ELF-1 (cell line): ENCODE data around the gene NAPEPLD.
"Not testable (repeated sequence)": the region's sequence is repeated elsewhere in the genome, so short reads cannot be mapped to it uniquely, and the experiment has no call there.

ENCODE experiments used
- DNase-seq: peaks from one replicate; pipeline ENCODE4 v3.0.0-alpha.2; 2016; ENCODE audit warnings: low read depth, low spot score

The NAPEPLD gene

DNA sequence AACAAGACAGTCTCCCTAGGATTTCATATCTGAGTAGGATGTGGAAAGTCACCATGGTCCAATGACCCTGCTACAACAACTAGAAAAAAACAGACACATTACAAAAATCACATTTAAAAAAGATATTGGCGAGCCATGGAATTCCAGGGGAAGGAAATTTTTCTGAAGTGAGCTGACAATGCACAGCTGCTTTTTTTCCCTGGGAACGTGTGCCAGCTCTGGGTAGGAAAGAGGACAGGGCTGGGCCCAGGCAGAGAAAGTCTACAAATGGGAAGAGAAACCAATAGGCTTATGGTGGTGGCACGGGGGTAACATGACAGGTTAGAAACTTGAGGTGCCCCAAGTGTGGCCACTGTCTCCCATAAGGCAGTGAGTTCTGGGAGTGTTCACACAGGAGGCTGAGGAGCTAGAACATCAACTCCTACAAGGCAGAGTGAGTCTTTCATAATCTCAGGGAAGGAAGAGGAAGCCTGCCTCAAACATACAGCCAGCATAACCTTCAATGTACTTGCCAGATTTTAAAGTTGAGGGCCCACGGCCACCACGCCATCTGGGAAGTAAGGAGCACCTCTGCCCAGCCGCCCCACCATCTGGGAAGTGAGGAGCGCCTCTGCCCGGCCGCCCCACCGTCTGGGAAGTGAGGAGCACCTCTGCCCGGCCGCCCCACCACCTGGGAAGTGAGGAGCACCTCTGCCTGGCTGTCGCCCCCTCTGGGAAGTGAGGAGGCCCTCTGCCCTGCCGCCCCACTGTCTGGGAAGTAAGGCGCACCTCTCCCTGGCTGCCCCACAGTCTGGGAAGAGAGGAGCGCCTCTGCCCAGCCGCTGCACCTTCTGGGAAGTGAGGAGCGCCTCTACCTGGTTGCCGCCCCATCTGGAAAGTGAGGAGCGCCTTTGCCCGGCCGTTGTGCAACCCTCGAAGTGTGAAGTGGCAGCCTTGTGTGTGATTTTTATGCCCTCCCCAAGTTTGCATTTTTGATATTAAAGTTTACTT lies 80.2 kb downstream of the NAPEPLD start:
- DNase-seq, result no peak

DNA sequence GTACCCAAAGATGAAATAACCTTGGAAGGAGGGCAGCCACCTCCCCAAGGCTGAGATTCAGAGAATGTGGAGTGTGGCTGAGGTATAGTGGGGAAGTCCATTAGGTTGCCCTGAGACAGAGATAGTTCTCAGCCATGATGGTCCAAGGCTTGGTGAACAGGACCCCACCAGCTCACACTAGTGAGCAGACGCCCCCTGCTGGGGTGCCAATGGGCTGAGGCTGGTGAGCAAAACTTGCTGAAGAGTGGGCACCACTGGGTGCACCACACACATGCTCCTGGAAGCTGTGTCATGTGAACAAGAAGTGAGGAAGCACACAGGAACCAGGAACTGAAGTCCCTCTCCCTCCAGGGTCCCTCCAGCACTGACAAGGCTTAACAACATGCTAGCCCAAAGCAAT lies 83.2 kb downstream of the NAPEPLD start:
- DNase-seq, result peak; percentile 47

DNA sequence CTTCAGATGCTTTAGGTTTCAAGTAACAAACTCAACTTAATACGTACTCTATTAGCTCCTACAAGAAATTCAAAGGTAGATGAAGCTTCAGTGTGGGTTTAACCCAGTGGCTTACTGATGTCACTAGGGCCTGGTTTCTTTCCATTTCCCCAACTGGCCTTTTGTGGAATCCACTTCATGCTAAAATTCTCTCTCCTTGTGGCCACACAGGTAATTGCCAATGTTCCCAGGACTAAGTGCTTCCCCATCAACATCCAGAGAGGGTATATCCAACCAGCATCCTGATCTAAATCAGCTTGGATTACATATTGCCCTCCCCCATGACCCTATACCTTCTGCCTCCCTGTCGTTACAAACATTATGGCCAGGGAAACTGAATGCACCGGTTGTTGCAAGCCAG lies 85.0 kb downstream of the NAPEPLD start:
- DNase-seq, result no peak

DNA sequence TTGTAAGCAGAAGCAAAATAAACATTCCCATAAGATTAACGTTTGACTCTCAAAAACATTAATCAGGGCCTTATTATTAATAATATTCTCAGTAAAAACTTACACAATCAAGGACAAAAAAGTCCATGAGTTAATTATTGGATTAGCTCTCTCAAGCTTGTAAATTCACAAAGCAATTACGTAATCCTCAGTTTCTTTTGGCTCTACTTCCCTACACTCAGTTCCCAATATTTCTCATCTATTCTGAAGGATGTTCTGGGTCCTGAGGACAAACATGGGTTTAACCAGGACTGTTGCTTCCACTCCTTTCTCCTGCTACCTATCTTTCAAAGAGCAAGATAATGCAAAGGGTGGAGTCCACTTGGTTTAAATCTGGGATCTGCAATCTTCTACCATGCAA lies 89.4 kb downstream of the NAPEPLD start:
- no peak for DNase-seq

DNA sequence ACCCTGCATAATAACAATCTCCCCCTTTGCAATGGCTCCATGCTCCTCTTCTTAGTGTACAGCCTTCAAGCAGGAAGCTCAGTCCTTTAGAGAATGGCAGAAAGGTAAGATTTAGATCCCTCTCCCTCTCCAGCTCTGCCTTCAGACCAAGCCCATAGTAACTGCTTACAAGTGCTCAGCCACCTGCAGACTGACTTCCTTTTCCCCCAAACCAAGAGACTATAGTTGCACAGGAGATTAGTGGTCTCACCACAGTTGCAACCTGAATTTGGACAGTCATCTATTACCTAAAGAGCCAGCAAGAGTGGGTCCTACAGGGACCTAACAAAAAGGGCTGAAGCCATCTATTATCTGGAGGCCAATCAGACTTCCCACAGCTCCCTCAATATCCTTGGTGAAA lies 90.8 kb downstream of the NAPEPLD start:
- no peak for DNase-seq

DNA sequence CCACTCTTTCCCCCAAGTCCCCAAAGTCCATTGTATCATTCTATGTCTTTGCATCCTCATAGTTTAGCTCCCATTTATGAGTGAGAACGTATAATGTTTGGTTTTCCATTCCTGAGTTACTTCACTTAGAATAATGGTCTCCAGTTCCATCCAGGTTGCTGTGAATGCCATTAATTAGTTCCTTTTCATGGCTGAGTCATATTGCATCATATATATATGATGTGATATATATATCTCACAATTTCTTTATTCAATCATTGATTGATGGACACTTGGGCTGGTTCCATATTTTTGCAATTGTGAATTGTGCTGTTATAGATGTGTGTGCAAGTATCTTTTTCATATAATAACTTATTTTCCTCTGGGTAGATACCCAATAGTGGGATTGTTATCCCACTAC lies 92.9 kb downstream of the NAPEPLD start:
- not testable (repeated sequence) for DNase-seq

DNA sequence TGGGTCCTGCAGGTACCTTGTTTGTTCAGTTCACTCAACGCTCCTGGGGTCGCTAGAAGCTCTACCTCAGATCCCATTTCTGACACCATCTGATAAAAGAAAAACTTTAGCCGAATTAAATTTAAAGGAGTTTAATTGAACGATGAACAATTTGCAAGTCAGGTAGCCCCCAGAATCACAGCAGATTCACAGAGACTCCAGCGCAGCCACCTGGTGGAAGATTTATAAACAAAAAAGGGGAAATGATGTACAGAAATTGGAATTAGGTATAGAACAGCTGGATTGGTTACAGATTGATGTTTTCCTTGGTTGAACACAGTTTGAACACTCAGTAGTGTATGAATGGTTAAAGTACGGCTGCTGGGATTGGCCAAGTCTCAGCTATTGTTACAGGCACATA lies 97.4 kb downstream of the NAPEPLD start:
- DNase-seq, result no peak
